PC-3 (cell line): Measurements from ENCODE around the gene GOLGA6C. TPM values are rescaled to one million over a fixed set of nuclear protein-coding genes. Genes with fewer than 3 reads are reported as not detected.

Source experiments
- ATAC-seq: fragments of 200-7000 bp; cut with Tn5 transposase; 2 replicates; pipeline ENCODE4 v1.9.1; 2020; ENCODE audit warnings: mild to moderate bottlenecking, moderate library complexity
- BruUV-seq: library from RNA; stranded (reverse); fragments of 400-500 nt; replicated peaks from 2 replicates; lab custom pipeline; 2021; lab: Mats Ljungman, UMichigan
- CTCF ChIA-PET: fragments of 300-600 bp; sonication (Branson Sonifier 250); formaldehyde crosslinking; loops from one replicate; lab custom pipeline; 2022; ENCODE audit warnings: antibody characterized with exemption; lab: Charles Lee
- POLR2A ChIA-PET: fragments of 300-600 bp; sonication (Branson Sonifier 250); formaldehyde crosslinking; loops from one replicate; lab custom pipeline; 2022; ENCODE audit warnings: antibody characterized with exemption; ENCODE audit not compliant: unreplicated experiment; lab: Charles Lee
- DNase-seq: peaks from one replicate; pipeline ENCODE4 v3.0.0-alpha.2; 2015
- H2AFZ ChIP-seq: fragments of 300-600 bp; sonication (generic); 2 replicates; pipeline ENCODE4 v1.6.0; 2016; ENCODE audit warnings: antibody characterized with exemption, low read length
- H3F3A ChIP-seq: fragments of 300-600 bp; sonication (generic); one replicate; pipeline ENCODE4 v1.6.0; 2017; ENCODE audit warnings: antibody characterized with exemption, low read length, control low read depth, mild to moderate bottlenecking; ENCODE audit not compliant: unreplicated experiment
- H3K27ac ChIP-seq: fragments of 300-600 bp; sonication (generic); 2 replicates; pipeline ENCODE4 v1.5.1; 2016; ENCODE audit warnings: mild to moderate bottlenecking, low read length
- H3K27me3 ChIP-seq: fragments of 300-600 bp; sonication (generic); 2 replicates; pipeline ENCODE4 v1.6.1; 2016; ENCODE audit warnings: low read length, mixed read lengths
- H3K36me3 ChIP-seq: fragments of 300-600 bp; sonication (generic); 2 replicates; pipeline ENCODE4 v1.6.1; 2016; ENCODE audit warnings: low read depth, mixed run types, low read length, mixed read lengths
- H3K4me1 ChIP-seq: fragments of 300-600 bp; sonication (generic); 2 replicates; pipeline ENCODE4 v1.5.1; 2016; ENCODE audit warnings: low read length; ENCODE audit not compliant: insufficient read depth
- H3K4me2 ChIP-seq: fragments of 300-600 bp; sonication (generic); 2 replicates; pipeline ENCODE4 v1.6.0; 2016; ENCODE audit warnings: low read length
- H3K4me3 ChIP-seq: fragments of 300-600 bp; sonication (generic); 2 replicates; pipeline ENCODE4 v1.5.1; 2016; ENCODE audit warnings: mild to moderate bottlenecking, low read length, mixed read lengths
- H3K79me2 ChIP-seq: fragments of 300-600 bp; sonication (generic); 2 replicates; pipeline ENCODE4 v1.6.1; 2017; ENCODE audit warnings: low read length, mixed read lengths
- H3K9ac ChIP-seq: fragments of 300-600 bp; sonication (generic); 2 replicates; pipeline ENCODE4 v1.6.0; 2016; ENCODE audit warnings: mild to moderate bottlenecking, low read length
- H3K9me2 ChIP-seq: fragments of 300-600 bp; sonication (generic); replicated peaks from 2 replicates; pipeline ENCODE4 v1.6.1; 2016; ENCODE audit warnings: mixed run types, low read length, mixed read lengths
- H3K9me3 ChIP-seq: fragments of 300-600 bp; sonication (generic); 2 replicates; pipeline ENCODE4 v1.6.1; 2016; ENCODE audit warnings: low read length, mixed read lengths
- H4K20me1 ChIP-seq: fragments of 300-600 bp; sonication (generic); 2 replicates; pipeline ENCODE4 v1.6.1; 2016; ENCODE audit warnings: low read length, mixed read lengths
- CTCF ChIP-seq: fragments of 300-600 bp; sonication (generic); conservative IDR thresholded peaks from 2 replicates; pipeline ENCODE4 v1.5.1; 2017; ENCODE audit warnings: antibody characterized with exemption, low read depth, mild to moderate bottlenecking, low read length
- EZH2 ChIP-seq: fragments of 300-600 bp; sonication (generic); IDR thresholded peaks from one replicate; pipeline ENCODE4 v1.6.1; 2017; ENCODE audit warnings: antibody characterized with exemption, mild to moderate bottlenecking, low read length; ENCODE audit not compliant: unreplicated experiment
- EZH2phosphoT487 ChIP-seq: fragments of 300-600 bp; sonication (generic); IDR thresholded peaks from 2 replicates; pipeline ENCODE4 v1.6.1; 2018; ENCODE audit warnings: mild to moderate bottlenecking, antibody characterized with exemption, low read length, borderline replicate concordance
- intact Hi-C: fragments of 100-400 bp; cut with micrococcal nuclease; formaldehyde crosslinking; loops from 2 replicates; pipeline ENCODE4 v1.9.0; 2023
- total RNA-seq: library from RNA; depleted of rRNA; stranded (reverse); fragments of >200 nt; gene quantifications from 2 replicates; pipeline ENCODE4 v1.2.3, GENCODE V29; 2014

GOLGA6C gene
- total RNA-seq, 1 experiment from 2014 or later: not detected

DNA sequence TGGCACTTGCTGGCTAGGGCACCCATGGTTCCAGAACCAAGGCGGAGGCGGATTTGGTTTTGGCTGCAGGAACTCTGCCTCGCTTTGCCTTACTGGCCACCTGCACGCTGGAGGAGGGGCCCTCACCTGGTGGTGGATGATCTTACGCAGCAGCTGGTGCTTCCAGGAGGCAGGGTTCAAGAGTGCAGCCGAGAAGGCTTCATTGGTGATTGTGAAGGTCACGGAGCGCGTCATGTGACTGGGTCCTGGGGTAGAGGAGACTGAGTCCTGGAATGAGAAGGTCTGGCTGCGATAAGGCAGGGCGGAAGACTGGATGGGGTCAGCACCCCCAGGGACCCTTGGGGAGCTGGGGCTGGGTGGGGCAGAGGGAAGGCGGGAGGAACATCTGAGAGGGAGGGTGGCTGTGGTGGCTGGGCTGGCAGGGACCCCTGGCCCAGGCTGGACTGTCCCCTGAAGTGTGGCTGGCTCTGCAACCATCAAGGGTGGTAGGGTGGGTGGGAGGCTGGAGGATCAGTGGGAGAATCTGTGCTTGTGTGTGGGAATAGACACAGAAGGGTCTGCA is 25.8 kb upstream of the GOLGA6C start:
- no peak for TF ChIP-seq EZH2
- no peak for TF ChIP-seq EZH2phosphoT487
- no peak for TF ChIP-seq CTCF
- no peaks in the 10 kb centered on the region for H3K4me1 ChIP-seq
- DNase-seq: no peak
- no peak overlapping the region for H3K27ac ChIP-seq
- H4K20me1 ChIP-seq: no peaks in the 10 kb centered on the region
- BruUV-seq: no TSS peak
- ChIA-PET CTCF (no interaction called here), POLR2A (no interaction called here)
- H3K4me3 ChIP-seq: no peak overlapping the region
- ATAC-seq: no peak
- H3K9ac ChIP-seq: no peak overlapping the region
- no peak overlapping the region for H3K4me2 ChIP-seq
- H3K9me2 ChIP-seq: no peaks in the 10 kb centered on the region
- no peaks in the 10 kb centered on the region for H3K36me3 ChIP-seq
- no peak overlapping the region for H2AFZ ChIP-seq
- no peaks in the 10 kb centered on the region for H3K9me3 ChIP-seq
- H3K79me2 ChIP-seq: no peaks in the 10 kb centered on the region
- H3F3A ChIP-seq: no peaks in the 10 kb centered on the region
- intact Hi-C loops: no loop called here
- no peaks in the 10 kb centered on the region for H3K27me3 ChIP-seq

DNA sequence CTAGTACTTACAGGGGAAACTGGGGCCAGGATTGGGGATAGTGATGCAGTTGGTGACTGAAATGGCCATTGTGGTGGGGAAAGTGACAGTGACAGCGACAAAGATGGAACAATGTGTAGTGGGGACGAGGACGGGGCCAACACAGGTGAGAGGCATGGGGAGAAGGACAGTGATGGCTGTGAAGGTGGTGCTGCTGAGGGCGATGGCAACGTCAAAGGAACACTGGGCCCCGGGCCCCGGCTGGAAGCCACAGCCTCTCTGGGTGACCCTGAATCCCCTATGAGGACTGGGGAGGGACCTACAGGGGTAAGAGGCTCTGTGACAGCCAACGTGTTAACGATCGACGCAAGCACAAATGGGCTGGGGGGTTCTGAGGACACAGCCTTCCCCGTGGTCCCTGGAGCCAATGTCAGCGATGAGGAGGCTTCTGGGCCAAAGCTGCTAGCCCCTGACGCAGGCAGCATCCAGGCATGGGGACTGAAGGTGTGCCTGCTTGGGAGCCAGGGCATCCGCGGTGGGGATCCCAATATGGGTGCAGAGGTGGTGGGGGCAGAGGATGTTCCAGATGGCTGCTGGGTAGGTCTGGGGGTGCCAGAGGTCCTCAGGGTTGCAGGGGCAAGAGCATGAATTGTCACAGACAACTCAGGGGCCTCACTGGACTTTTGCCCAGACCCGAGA is 25.2 kb upstream of the GOLGA6C start:
- Histone ChIP-seq H3K27me3 (no peaks in the 10 kb centered on the region), H3K4me3 (no peak overlapping the region), H2AFZ (no peak overlapping the region), H3K4me1 (no peaks in the 10 kb centered on the region), H3K9me3 (no peaks in the 10 kb centered on the region), H3F3A (no peaks in the 10 kb centered on the region), H4K20me1 (no peaks in the 10 kb centered on the region), H3K9me2 (no peaks in the 10 kb centered on the region), H3K4me2 (no peak overlapping the region), H3K36me3 (no peaks in the 10 kb centered on the region), H3K9ac (no peak overlapping the region), H3K27ac (no peak overlapping the region), H3K79me2 (no peaks in the 10 kb centered on the region)
- intact Hi-C loops: no loop called here
- CTCF ChIA-PET: no interaction called here
- POLR2A ChIA-PET: no interaction called here
- ATAC-seq (no peak), DNase-seq (no peak)
- BruUV-seq: no TSS peak
- no peak for TF ChIP-seq EZH2phosphoT487
- no peak for TF ChIP-seq EZH2
- no peak for TF ChIP-seq CTCF

DNA sequence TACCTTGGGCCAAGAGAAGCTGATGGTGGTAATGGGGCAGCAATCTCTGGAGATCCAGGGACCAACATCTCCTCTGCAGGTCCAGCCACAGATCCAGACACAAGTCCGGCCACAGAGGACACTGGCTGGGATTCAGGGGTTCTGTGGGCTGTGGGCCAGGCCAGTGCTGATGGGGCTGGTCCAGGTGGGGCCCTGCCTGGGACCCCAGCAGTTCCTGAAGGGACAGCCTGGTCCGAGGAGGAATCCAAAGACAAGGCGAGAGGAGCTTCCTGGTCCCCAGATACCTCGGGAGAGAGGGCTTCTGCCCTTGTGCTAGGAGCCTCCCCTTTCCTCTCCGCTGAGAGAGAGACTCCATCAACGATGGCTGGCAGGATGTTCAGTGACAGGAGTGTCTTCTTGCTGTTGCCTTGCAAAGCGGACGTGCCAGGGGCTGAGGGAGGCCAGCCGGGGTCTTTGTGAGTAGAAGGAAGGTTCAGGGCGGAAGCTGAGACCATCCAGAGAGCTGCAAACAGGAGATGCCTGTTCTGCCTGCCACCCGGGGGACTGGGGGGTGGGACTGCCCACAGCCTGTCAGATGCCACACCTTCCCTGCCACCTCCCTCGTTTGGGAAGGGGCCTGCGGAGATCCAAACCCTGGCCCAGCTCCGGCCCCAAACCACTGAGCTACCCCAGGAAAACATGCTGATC is 24.5 kb upstream of the GOLGA6C start:
- H3K4me3 ChIP-seq: no peak overlapping the region
- no peak overlapping the region for H3K27ac ChIP-seq
- no peaks in the 10 kb centered on the region for H3K9me2 ChIP-seq
- no peaks in the 10 kb centered on the region for H3K4me1 ChIP-seq
- no peak overlapping the region for H3K9ac ChIP-seq
- no peaks in the 10 kb centered on the region for H3K27me3 ChIP-seq
- ChIA-PET POLR2A (no interaction called here), CTCF (no interaction called here)
- no peaks in the 10 kb centered on the region for H3K36me3 ChIP-seq
- intact Hi-C loops: no loop called here
- no peak for DNase-seq
- no peak overlapping the region for H2AFZ ChIP-seq
- H4K20me1 ChIP-seq: no peaks in the 10 kb centered on the region
- H3F3A ChIP-seq: no peaks in the 10 kb centered on the region
- no peak for TF ChIP-seq CTCF
- no peak for TF ChIP-seq EZH2
- TF ChIP-seq EZH2phosphoT487: no peak
- H3K9me3 ChIP-seq: no peaks in the 10 kb centered on the region
- no peak overlapping the region for H3K4me2 ChIP-seq
- no peak for ATAC-seq
- no TSS peak for BruUV-seq
- H3K79me2 ChIP-seq: no peaks in the 10 kb centered on the region
